GM04504 (cell line): ENCODE results near the gene LYL1.

Experiments used
- DNase-seq: peaks from one replicate; pipeline ENCODE4 v3.0.0-alpha.2; 2012; ENCODE audit warnings: low read depth

LYL1 gene

DNA sequence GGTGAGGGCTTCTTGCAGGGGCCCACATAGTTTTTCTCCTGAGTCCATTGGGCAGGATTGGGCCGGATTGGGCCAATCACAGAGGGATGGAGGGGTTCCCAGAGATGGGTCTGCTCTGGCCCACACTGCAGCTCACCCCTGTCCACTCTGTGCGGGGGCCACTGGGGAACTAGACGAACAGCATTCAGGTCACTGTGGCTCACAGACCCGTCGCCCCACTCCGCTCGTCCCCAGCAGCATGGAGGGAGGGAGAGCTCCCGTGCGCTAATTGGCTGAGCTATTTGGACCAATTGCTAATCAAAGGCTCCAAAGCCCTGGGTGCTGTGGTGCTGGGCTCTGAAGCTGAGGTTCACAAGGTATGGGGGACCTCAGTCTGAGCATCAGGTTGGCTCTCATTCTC lies 26.7 kb upstream of the LYL1 start:
- no peak for DNase-seq

DNA sequence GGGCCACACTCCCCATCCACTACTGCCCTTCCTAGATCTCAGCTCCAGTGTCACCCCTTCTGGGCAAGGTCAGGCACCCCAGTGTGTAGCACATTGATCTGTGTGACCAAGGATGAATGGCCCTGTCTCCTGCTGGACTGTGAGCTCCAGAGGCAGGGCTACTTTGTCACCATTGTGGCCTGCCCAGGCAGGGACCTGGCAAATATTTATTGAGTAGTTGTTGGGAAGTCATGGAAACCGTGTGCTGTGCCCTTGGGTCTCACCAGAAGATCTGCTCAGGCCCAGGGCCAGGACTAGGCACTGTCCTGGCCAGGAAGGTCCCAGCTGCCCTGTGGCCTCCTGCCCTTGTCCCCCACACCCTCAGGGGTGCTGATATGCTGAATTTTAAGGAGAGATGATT lies 25.9 kb upstream of the LYL1 start:
- no peak for DNase-seq

DNA sequence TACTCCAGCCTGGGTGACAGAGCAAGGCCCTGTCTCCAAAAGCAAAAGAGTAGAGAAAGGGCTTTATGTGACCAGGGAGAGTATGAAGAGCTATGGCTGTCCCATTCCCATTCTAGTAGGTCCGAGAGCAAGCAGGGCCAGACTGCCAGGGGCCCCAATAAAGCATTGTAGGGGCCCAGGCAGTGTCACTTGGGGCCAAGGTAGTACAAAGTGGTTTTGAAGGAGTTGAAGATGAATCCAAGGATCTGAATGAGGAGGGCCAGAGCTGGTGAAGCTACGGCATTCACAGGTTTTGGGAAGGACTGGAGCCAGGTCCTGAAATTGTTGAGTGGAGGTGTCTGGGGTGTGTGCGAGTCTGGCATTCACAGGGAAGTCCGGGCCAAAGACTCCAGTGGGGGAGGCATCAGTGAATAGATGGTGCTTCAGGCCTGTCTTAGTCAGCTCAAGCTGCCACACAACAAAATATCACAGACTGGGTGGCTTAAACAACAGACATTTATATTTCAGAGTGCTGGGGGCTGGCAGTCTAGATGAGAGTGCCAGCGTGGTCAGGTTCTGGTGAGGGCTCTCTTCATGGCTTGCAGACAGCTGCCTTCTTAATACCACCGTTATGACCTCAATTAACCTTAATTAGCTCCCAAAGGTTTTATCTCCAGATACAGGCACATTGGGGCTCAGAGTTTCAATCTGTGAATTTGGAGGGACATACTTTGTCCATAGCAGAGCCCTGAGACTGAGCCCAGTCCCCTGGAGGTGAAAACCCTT lies 25.3 kb upstream of the LYL1 start:
- no peak for DNase-seq

DNA sequence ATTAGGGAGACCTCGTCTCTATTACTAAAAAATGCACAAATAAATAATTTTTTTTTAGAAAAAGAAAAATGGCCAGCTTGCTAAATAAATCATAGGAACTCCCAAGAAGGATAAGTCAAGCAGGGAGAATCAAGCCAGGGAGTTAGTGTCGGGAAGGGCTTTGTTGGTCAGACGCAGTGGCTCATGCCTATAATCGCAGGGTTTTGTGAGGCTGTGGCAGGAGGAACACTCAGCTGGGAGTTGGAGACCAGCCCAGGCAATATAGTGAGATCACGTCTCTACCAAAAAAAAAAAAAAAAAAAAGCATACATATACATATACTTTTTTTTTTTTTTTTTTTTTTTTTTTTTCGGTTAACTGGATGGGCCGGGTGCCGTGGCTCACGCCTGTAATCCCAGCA lies 24.4 kb upstream of the LYL1 start:
- no peak for DNase-seq

DNA sequence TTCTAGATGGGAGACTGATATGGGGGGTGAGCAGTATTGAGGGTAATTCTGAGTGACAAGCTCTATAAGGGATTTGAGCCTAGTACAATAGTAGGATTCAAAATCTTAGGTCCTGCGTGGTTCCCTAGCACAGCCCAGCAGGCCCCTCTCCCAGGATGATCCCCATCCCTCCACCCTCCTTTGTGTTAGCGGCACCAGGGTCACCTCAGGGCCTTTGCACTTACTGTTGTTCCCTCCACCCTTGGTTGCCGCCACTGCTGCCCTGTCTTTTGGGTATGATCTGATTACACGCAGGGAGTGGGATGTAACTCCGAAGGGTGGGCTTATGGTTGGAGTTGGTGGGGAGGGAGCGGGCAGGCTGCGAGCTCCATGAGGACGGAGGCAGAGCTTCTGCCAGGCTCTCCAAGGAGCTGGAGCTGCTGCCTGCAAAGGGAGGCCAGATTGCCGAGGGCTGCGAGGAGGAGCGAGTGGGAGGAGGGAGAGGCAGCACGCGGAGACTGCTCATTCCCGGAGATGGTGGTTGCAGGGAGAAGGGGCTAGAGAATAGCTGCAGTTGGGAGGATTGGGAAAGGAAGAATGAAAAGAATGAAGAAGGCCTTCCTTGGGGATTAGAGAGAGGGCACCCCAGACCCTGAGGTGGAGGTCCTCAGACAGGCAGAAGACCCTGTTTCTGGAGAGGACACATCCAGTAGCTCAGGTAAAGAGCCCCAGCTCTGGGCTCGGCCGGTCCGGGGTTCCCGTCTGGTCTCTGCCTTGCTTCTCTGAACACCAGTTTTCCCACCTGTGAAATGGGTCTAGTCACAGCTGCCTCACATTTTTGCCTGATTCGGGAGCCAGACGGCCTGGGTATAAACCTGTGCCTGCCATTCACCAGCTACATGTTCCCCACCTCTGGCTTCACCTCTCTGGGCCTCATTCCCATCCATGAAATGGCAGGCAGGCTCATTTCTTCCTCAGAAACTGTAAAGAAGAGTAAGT lies 20.6 kb upstream of the LYL1 start:
- DNase-seq: no peak

- DNase-seq: no peak
Observed at GRCh38 chr19:13122275-13122878, 19.7 kb upstream of the LYL1 start.

DNA sequence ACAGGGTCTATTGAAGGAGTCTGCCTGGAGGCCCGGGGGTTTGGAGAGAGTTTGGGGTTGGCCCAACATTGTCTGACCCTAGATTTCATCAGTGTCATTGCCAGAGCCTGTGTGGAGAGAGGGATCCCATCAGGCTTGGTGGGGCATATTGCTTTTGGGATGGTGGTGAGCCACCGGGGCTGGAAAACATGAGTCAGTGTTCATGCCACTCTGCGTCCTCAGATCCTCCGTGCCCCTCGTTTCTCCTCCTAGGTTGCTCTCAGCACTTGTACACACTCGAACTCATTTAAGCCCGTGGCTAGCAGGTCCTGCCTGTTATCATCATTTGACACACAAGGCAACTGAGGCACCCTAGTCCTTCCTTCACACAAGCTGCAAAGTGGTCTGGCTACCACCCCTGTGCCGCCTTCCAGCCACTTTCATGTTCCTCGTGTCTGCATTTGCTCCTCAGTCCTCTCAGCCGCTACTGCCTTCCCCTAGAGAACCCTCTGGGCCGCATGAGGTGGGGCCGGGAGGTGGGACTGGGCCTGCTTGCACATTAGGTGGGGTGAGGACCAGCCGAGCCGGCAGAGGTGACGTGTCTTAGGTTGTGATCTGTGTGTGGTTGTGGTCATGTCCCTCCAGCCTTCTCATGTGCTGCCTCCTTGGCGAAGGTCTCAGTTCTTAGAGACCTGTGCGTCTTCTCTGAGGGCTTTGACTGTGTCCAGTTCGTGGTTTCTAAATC lies 19.1 kb upstream of the LYL1 start:
- DNase-seq: no peak

DNA sequence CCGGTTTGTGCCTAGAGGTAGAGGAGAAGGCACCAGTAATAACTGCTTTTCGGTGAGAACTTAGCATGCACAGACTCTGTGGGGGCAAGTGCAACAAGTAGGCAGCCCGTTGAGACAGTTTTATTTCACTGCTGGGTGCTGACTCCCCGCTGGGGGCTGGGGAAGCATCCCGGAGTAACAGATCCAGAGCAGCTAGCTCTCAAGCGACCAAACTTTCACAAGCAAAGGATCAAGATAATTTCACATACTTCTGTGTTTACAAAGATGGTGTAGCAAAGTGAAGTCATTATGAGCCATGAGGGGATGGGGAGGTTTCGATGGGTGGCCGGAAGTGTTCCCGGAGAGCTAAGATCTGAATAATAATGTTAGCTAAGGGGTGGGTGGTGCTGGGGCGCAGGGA lies 18.2 kb upstream of the LYL1 start:
- DNase-seq: peak; percentile 37

GRCh38 chr19:13120031-13120430 lies 17.4 kb upstream of the LYL1 start:
- no peak for DNase-seq

DNA sequence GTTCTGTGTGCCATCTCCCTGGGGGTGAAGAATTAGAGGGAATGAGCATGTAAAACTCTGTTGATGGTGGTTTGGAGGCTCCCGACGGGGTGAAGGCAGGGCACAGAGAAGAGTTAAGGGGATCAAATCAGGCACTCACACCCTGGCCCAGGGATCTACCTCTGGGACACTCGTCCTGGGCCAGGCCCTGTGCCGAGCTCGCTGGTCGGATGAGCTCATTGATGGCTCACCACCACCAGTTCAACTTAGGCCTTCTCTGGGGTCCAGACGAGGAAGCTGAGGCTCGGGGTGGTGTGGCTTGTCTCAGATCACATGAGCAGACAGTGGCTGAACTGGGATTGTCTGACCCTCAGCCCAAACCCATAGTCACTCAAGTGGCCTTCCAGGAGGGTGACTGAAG lies 17.0 kb upstream of the LYL1 start:
- no peak for DNase-seq

DNA sequence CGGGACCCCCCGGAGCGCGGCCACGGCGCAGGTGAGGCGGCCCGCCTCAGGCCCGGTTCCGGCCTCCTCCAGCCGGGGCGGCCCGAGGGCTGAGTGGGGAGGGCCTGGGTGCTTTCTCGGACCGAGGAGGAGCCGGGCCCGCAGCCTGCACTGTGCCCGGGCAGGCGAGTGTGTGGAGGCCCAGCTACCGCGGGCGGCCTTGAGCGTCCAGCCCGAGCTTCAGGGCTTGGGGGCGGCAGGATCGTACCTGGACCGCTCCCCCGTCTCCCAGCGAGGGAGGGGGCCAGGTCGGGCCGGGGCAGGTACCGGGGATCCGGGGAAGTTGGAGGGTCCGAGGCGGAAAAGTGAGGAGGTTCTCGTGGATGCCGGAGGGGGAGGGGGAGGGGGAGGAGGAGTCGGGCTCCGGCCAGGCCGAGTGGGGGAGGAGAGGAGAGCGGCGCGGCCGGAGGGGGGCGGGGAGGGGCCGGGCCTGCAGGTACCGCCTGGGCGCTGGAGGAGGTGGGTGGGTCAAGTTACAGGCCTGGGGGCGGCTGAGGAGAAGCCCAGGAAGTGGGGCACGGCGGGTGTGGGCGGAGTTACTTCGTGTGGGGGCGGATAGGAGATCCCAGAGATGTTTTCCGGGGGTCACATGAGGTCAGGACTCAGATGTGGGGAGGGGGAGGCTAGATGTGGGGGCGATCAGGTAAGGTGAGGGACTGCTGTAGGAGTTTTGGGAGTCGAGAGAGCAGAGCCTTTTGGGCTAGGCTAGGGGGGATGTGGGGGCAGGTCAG lies 16.0 kb upstream of the LYL1 start:
- no peak for DNase-seq

DNA sequence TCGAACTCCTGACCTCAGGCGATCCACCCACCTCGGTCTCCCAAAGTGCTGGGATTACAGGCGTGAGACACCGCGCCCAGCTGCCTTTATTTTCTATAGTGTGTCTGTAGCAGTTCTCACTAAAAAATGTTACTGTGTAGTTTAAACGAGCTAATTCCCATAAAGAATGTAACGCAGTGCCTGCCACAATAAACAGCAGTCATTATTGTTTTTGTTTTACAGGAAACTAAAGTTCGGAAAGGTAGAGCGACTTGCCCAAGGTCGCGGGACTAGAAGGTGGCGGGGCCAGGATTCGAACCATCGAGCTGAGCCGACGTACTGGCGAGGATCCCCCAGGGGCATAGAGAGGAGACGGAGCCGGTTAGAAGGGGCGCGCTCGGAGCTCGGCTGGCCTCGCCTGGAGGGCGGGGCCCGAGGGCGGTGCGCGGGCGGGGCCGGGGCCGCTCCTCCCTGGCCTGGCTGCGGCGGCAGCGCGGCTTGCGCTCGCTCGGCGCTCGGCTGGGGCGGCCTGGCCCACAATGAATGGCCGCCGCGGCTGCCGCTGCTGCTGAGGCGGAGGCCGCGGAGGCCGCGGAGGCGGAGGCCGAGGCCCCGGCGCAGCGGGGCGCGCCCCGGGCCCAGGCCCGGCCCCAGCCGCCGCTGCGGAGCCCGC lies 15.2 kb upstream of the LYL1 start, which contains the start of gene NACC1:
NACC1 (plus strand) TSS at position 493 of the 652 bp plus-strand sequence. CDS start 16,944 bp downstream, outside the sequence.
- peak; percentile 74 for DNase-seq

- no peak for DNase-seq
Observed at GRCh38 chr19:13117176-13117771, 14.6 kb upstream of the LYL1 start.

DNA sequence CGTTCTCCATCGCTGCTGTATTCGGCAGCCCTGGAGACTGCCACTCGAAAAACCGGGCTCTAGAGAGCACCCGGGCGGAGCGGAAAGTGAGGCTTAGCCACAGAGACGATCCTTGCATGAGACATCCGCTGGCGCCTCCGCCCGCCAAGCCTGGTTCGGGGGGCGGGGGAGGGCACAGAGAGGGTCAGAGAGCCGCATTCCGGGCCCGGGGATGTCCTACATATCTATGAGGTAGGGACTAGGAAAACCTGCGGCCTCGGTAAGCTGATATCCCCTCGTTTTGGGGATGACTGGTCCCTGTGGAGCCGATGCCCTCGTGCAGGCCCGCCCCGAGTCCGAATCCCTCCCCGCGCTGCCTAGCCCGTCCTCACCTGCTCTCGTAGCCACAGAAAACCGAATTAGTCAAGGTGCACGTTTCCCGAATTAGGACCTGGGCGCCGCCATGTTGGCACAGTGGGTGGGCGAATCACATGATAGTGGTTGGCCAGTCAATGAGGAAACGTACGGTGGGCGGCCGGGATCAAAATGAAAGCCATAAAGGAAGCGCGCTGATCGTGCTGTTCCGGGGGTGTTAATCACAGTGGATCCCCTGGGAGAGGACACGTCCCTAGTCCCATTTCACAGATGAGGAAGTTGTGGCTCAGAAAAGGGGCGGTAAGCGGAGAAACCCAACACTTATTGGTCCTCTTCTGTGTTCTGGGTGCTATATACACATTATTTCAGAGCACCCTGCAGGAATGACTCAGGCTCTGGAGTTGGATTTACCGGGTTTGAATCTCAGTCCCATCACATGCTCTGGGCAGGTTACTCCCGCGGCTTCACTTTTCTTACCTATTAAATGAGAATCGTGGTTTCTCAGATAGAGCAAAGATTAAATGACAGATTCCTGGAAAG lies 13.9 kb upstream of the LYL1 start, which contains the start of gene TRMT1:
TRMT1 (minus strand) TSS at position 459 of the 894 bp plus-strand sequence; CDS start at position 118, 341 bp downstream.
- peak; percentile 83 for DNase-seq

DNA sequence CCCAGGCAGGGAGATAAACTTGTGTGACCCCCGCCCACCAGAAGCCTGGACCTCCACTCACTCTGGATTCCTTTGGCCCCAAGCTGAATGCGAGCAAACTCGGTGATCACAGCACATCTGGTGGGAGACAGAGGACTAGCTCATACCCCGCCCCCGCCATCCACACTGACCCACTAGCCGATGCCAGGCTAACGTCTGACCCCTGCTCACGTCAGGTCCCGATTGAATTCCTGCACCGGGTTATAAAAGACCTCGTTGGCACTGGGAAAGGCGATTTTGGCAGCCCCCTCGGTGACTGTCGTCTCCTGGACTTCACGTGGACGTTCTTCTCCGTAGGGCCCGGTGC lies 13.3 kb upstream of the LYL1 start:
- DNase-seq: no peak

DNA sequence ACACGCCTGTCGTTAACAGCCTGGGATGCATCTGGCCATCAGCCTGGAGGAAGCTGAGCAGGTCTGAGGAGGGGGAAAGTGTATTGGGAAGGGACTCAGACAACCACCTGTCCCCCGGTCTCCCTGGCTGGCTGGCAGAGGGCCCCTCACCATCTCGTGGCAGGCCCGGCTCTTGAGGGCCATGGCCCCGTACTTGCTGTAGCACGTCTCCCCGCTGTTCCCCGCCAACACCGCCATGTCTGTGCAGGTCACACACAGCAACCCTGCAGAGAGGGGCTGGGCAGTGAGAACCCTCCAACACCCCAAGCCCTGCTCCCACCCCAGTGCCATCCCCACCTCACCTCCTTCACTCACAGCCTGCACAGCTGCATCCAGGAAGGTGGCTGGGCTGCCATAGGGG lies 9.9 kb upstream of the LYL1 start:
- no peak for DNase-seq

DNA sequence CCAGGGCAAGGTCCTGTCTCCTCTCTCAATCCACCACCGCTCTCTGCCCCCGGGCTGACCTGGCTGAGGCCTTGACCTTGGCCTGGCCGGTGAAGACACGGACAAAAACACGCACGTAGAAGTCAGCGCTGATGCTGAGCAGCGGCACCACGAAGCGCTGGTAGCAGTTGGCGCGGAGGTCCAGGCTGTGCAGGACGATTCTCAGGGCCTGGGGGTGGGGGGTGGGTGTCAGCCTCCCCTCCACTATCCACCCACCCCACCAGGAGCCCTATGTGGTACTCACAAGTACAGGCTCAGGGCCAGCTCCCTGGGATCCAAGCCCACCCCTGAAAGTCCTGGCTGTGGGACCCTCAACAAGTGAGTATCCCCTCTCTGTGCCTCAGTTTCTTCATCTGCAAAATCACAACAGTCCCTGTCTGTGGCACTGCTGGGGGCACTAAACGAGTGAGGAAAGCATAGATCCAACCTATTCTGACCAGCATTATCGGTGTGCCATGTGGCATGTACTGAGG lies 7.5 kb upstream of the LYL1 start:
- DNase-seq: no peak

- DNase-seq: no peak
Observed at GRCh38 chr19:13109361-13110098, 6.9 kb upstream of the LYL1 start.
